ENCODE measurements around the gene FOXB2.
A peak's percentile ranks its signal among the peaks of the same experiment; 100 is the strongest.

FOXB2 gene

DNA sequence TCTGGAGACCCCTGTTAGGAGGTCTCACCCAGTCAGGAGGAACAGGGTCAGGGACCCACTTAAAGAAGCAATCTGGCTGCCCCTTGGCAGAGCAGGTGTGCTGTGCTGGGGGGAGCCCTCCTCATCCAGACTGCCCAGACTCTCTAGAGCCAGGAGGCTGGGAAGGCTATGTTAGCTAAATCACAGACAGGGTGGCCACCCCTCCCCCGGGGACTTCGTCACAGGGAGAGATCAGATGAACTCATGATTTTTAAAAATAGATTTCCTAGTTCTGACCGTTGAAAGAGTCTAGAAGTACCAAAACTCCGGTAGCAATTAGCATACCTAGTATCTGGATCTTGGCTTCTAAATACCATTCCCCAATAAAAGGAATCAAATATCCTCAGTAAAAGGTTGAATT is 35.0 kb upstream of the FOXB2 start:
- Histone ChIP-seq H3K4me3 (ENCODE audit: low read depth in 1 of 2, low read length in 2 of 2) (no peak overlapping the region), H3K27ac (ENCODE audit: low read length) (no peak overlapping the region), H3K4me1 (ENCODE audit: insufficient read depth, low read length) (no peaks in the 10 kb centered on the region), H3K9ac (ENCODE audit: low read depth, low read length) (no peak overlapping the region), H3K4me2 (ENCODE audit: insufficient read depth, low read length) (no peak overlapping the region), H2AFZ (ENCODE audit: low read depth, low read length) (no peak overlapping the region), H4K20me1 (ENCODE audit: insufficient read depth, low read length) (no peaks in the 10 kb centered on the region), H3K79me2 (ENCODE audit: insufficient read depth, low read length) (no peaks in the 10 kb centered on the region), H3K27me3 (ENCODE audit: insufficient read depth, low read length, poor library complexity) (peaks cover 2% of the 10 kb centered on the region), H3K9me3 (ENCODE audit: insufficient read depth, low read length, severe bottlenecking) (no peaks in the 10 kb centered on the region), H3K36me3 (ENCODE audit: insufficient read depth, low read length) (no peaks in the 10 kb centered on the region)
- TF ChIP-seq EZH2 (IDR thresholded peaks at IDR 0.05; ENCODE audit: borderline replicate concordance, low read depth, low read length, severe bottlenecking) (no peak), CTCF (IDR thresholded peaks at IDR 0.05; ENCODE audit: borderline replicate concordance, extremely low read depth, low read length, poor library complexity, severe bottlenecking) (no peak)
- ATAC-seq (ENCODE audit: insufficient read depth, low read depth): no peak
- no peak for DNase-seq

DNA sequence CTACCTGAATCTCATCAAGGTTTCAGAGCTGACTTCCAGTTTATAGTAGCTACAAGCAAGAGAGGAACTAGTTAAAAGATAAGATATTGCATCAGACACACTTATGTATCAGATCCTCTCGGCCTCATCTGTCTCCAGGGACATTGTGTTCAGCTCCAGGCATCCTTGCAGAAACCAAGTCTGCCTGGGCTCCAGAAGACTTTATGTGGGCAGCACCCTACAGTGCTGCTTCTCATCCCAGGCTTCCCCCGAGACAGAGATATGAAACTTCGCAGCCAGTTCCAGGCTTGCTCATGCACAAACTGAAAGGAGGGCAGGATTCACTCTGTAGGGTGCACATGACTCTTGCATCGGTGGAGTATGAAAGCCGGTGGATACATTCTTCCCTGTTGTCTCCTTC is 33.9 kb upstream of the FOXB2 start:
- H3K9ac ChIP-seq (ENCODE audit: low read depth, low read length): no peak overlapping the region
- no peak for ATAC-seq (ENCODE audit: insufficient read depth, low read depth)
- H3K27ac ChIP-seq (ENCODE audit: low read length): no peak overlapping the region

GRCh38 chr9:76987594-76988200 is 31.8 kb upstream of the FOXB2 start:
- no peak for DNase-seq
- H3K4me1 ChIP-seq (ENCODE audit: insufficient read depth, low read length): no peaks in the 10 kb centered on the region
- no peaks in the 10 kb centered on the region for H3K9me3 ChIP-seq (ENCODE audit: insufficient read depth, low read length, severe bottlenecking)
- peaks cover 4% of the 10 kb centered on the region for H3K27me3 ChIP-seq (ENCODE audit: insufficient read depth, low read length, poor library complexity)
- no peaks in the 10 kb centered on the region for H3K79me2 ChIP-seq (ENCODE audit: insufficient read depth, low read length)
- no peak overlapping the region for H2AFZ ChIP-seq (ENCODE audit: low read depth, low read length)
- no peaks in the 10 kb centered on the region for H4K20me1 ChIP-seq (ENCODE audit: insufficient read depth, low read length)
- H3K9ac ChIP-seq (ENCODE audit: low read depth, low read length): no peak overlapping the region
- ATAC-seq (ENCODE audit: insufficient read depth, low read depth): no peak
- H3K27ac ChIP-seq (ENCODE audit: low read length): no peak overlapping the region
- TF ChIP-seq EZH2 (IDR thresholded peaks at IDR 0.05; ENCODE audit: borderline replicate concordance, low read depth, low read length, severe bottlenecking): no peak
- TF ChIP-seq CTCF (IDR thresholded peaks at IDR 0.05; ENCODE audit: borderline replicate concordance, extremely low read depth, low read length, poor library complexity, severe bottlenecking): peak; percentile 50
- no peaks in the 10 kb centered on the region for H3K36me3 ChIP-seq (ENCODE audit: insufficient read depth, low read length)
- H3K4me2 ChIP-seq (ENCODE audit: insufficient read depth, low read length): no peak overlapping the region
- H3K4me3 ChIP-seq (ENCODE audit: low read depth in 1 of 2, low read length in 2 of 2): no peak overlapping the region

More for the DNA sequence above, 33.9 kb upstream of the FOXB2 start:
- Histone ChIP-seq H3K27me3 (ENCODE audit: insufficient read depth, low read length, poor library complexity) (peaks cover 4% of the 10 kb centered on the region), H3K36me3 (ENCODE audit: insufficient read depth, low read length) (no peaks in the 10 kb centered on the region), H3K4me2 (ENCODE audit: insufficient read depth, low read length) (no peak overlapping the region), H3K9me3 (ENCODE audit: insufficient read depth, low read length, severe bottlenecking) (no peaks in the 10 kb centered on the region), H3K79me2 (ENCODE audit: insufficient read depth, low read length) (no peaks in the 10 kb centered on the region), H2AFZ (ENCODE audit: low read depth, low read length) (no peak overlapping the region), H4K20me1 (ENCODE audit: insufficient read depth, low read length) (no peaks in the 10 kb centered on the region), H3K4me3 (ENCODE audit: low read depth in 1 of 2, low read length in 2 of 2) (no peak overlapping the region), H3K4me1 (ENCODE audit: insufficient read depth, low read length) (no peaks in the 10 kb centered on the region)
- no peak for DNase-seq
- TF ChIP-seq EZH2 (IDR thresholded peaks at IDR 0.05; ENCODE audit: borderline replicate concordance, low read depth, low read length, severe bottlenecking) (no peak), CTCF (IDR thresholded peaks at IDR 0.05; ENCODE audit: borderline replicate concordance, extremely low read depth, low read length, poor library complexity, severe bottlenecking) (no peak)
